Liver (tissue), 9 donors: ENCODE results near the gene TASOR2. TPM values are rescaled to one million over a fixed set of nuclear protein-coding genes. Genes with fewer than 3 reads are reported as not detected.

Source experiments
- DNase-seq: peaks from one replicate; pipeline ENCODE4 v3.0.0-alpha.2; 2017; ENCODE audit warnings: low spot score
- H3K27ac ChIP-seq, 2 donors: one replicate each; pipeline ENCODE4 v1.7.0; 2013; ENCODE audit warnings: inconsistent platforms in 2 of 2, low read length in 2 of 2, control low read depth in 1 of 2, low read depth in 1 of 2, mild to moderate bottlenecking in 1 of 2
- H3K27me3 ChIP-seq, 4 donors: one replicate each; pipeline versions ENCODE4 v1.6.1 to v1.7.0; 2013; ENCODE audit warnings: low read length in 3 of 4, inconsistent platforms in 1 of 4, mild to moderate bottlenecking in 1 of 4, moderate library complexity in 1 of 4; ENCODE audit not compliant: control insufficient read depth in 4 of 4, insufficient read depth in 4 of 4
- H3K36me3 ChIP-seq, 4 donors: one replicate each; pipeline versions ENCODE4 v1.6.1 to v1.7.0; 2013; ENCODE audit warnings: low read length in 3 of 4, mild to moderate bottlenecking in 3 of 4, low read depth in 1 of 4, moderate library complexity in 1 of 4; ENCODE audit not compliant: control insufficient read depth in 4 of 4, insufficient read depth in 3 of 4
- H3K4me1 ChIP-seq, 4 donors: one replicate each; pipeline versions ENCODE4 v1.6.1 to v1.7.0; 2013; ENCODE audit warnings: low read length in 3 of 4, mild to moderate bottlenecking in 3 of 4, moderate library complexity in 1 of 4; ENCODE audit not compliant: control insufficient read depth in 4 of 4, insufficient read depth in 4 of 4
- H3K4me3 ChIP-seq, 3 donors: one replicate each; pipeline versions ENCODE4 v1.6.1 to v1.7.0; 2013; ENCODE audit warnings: low read length in 3 of 3, control low read depth in 1 of 3, low read depth in 1 of 3, mild to moderate bottlenecking in 1 of 3
- H3K9ac ChIP-seq, 2 donors: one replicate each; pipeline ENCODE4 v1.7.0; 2013; ENCODE audit warnings: low read length in 2 of 2, mild to moderate bottlenecking in 2 of 2, moderate library complexity in 2 of 2, control low read depth in 1 of 2, low read depth in 1 of 2
- H3K9me3 ChIP-seq, 4 donors: one replicate each; pipeline versions ENCODE4 v1.6.1 to v1.7.0; 2013; ENCODE audit warnings: low read length in 3 of 4; ENCODE audit not compliant: control insufficient read depth in 4 of 4
- ATF3 ChIP-seq: IDR thresholded peaks from 2 replicates; pipeline ENCODE4 v1.6.1; 2016; ENCODE audit warnings: antibody characterized with exemption
- EGR1 ChIP-seq, 2 donors: IDR thresholded peaks; 2 replicates each; pipeline ENCODE4 v1.6.1; 2016 to 2018; ENCODE audit warnings: antibody characterized with exemption in 2 of 2, low read depth in 2 of 2
- FOXA1 ChIP-seq: IDR thresholded peaks from 2 replicates; pipeline ENCODE4 v1.6.1; 2016; ENCODE audit warnings: antibody characterized with exemption
- FOXA2 ChIP-seq: IDR thresholded peaks from 2 replicates; pipeline ENCODE4 v1.6.1; 2016; ENCODE audit warnings: antibody characterized with exemption
- GABPA ChIP-seq, 2 donors: IDR thresholded peaks in 1 of 2; conservative IDR thresholded peaks in 1 of 2; 2 replicates each; pipeline ENCODE4 v1.6.1; 2016; ENCODE audit warnings: antibody characterized with exemption in 2 of 2, mild to moderate bottlenecking in 1 of 2, moderate library complexity in 1 of 2
- HNF4G ChIP-seq: IDR thresholded peaks from 2 replicates; pipeline ENCODE4 v1.6.1; 2016; ENCODE audit warnings: antibody characterized with exemption
- JUND ChIP-seq, 2 donors: IDR thresholded peaks; 2 replicates each; pipeline ENCODE4 v1.6.1; 2016; ENCODE audit warnings: antibody characterized with exemption in 2 of 2
- MAX ChIP-seq: IDR thresholded peaks from 2 replicates; pipeline ENCODE4 v1.6.1; 2016; ENCODE audit warnings: antibody characterized with exemption
- NR2F2 ChIP-seq: IDR thresholded peaks from 2 replicates; pipeline ENCODE4 v1.6.1; 2016; ENCODE audit warnings: antibody characterized with exemption
- RAD21 ChIP-seq, 2 donors: IDR thresholded peaks; 2 replicates each; pipeline ENCODE4 v1.6.1; 2016; ENCODE audit warnings: antibody characterized with exemption in 2 of 2, mild to moderate bottlenecking in 2 of 2
- REST ChIP-seq: IDR thresholded peaks from 2 replicates; pipeline ENCODE4 v1.6.1; 2016; ENCODE audit warnings: antibody characterized with exemption, mild to moderate bottlenecking
- RXRA ChIP-seq, 2 donors: IDR thresholded peaks; 2 replicates each; pipeline ENCODE4 v1.6.1; 2017 to 2018; ENCODE audit warnings: antibody characterized with exemption in 2 of 2, mild to moderate bottlenecking in 1 of 2
- SP1 ChIP-seq: IDR thresholded peaks from 2 replicates; pipeline ENCODE4 v1.6.1; 2018; ENCODE audit warnings: antibody characterized with exemption, mild to moderate bottlenecking
- TAF1 ChIP-seq: conservative IDR thresholded peaks from 2 replicates; pipeline ENCODE4 v1.6.1; 2016; ENCODE audit warnings: antibody characterized with exemption, mild to moderate bottlenecking
- ZBTB33 ChIP-seq: IDR thresholded peaks from 2 replicates; pipeline ENCODE4 v1.6.1; 2016; ENCODE audit warnings: antibody characterized with exemption
- WGBS: extraction: QIAGEN DNeasy Blood & Tissue Kit; methylation state at CpG from one replicate; pipeline ENCODE4 v1.1.7; 2013; 5-methylcytosine and 5-hydroxymethylcytosine counted together
- polyA plus RNA-seq, 2 donors: library from polyadenylated mRNA; stranded (reverse) in 1 of 2; unstranded in 1 of 2; fragments of 200-250 nt in 1 of 2; fragments of >200 nt in 1 of 2; fragmentation: Nextera tagmentation in 1 of 2; extraction: Ambion mirVana in 1 of 2; gene quantifications; one replicate each; pipeline versions ENCODE4 v1.2.1 to v1.2.3, GENCODE V29; 2013 to 2015
- total RNA-seq, 2 donors: library from RNA; depleted of rRNA; stranded (reverse); fragments of >200 nt; gene quantifications; one replicate each; pipeline ENCODE4 v1.2.3, GENCODE V29; 2014
- donor health status: healthy.
- donor health status: healthy.
- donor health status: healthy.
- donor health status: healthy.
- donor health status: healthy.

TASOR2 gene
- total and polyA plus RNA-seq, 4 donors: 7.6 to 40.3 (median 14.2) TPM

GRCh38 chr10:5720182-5720581 lies 35.5 kb downstream of the TASOR2 start:
- no peaks in the 10 kb centered on the region for H3K4me1 ChIP-seq
- no peak overlapping the region for H3K27ac ChIP-seq
- H3K4me3 ChIP-seq: no peak overlapping the region
- H3K9me3 ChIP-seq: no peaks in the 10 kb centered on the region
- TF ChIP-seq MAX: no peak
- TF ChIP-seq RAD21 (IDR thresholded peaks at IDR 0.05): no peak
- no peak for TF ChIP-seq FOXA1
- no peak for TF ChIP-seq HNF4G
- no peak for TF ChIP-seq EGR1 (IDR thresholded peaks at IDR 0.05; ENCODE audit: low read depth in 2 of 2)
- TF ChIP-seq JUND (IDR thresholded peaks at IDR 0.05): no peak
- no peak for TF ChIP-seq ATF3
- no peak for TF ChIP-seq ZBTB33
- TF ChIP-seq SP1: no peak
- no peak for TF ChIP-seq RXRA (IDR thresholded peaks at IDR 0.05)
- no peak for TF ChIP-seq TAF1
- TF ChIP-seq FOXA2: no peak
- TF ChIP-seq GABPA (IDR thresholded peaks at IDR 0.05 in 1 of 2, conservative IDR thresholded peaks at IDR 0.05 in 1 of 2): no peak
- no peak overlapping the region for H3K9ac ChIP-seq
- H3K27me3 ChIP-seq: no peaks in the 10 kb centered on the region
- peaks cover 2 to 11% (median 6%) of the 10 kb centered on the region in 4 donors for H3K36me3 ChIP-seq
- WGBS: 96% methylated on average over 7 of the region's 7 CpGs
- no peak for DNase-seq

- WGBS: 86% methylated on average over 2 of the region's 2 CpGs
- Histone ChIP-seq H3K27ac (no peak overlapping the region), H3K27me3 (no peaks in the 10 kb centered on the region), H3K4me1 (no peaks in the 10 kb centered on the region), H3K36me3 (peaks cover 4 to 18% (median 12%) of the 10 kb centered on the region in 4 donors), H3K9me3 (no peaks in the 10 kb centered on the region), H3K4me3 (no peak overlapping the region), H3K9ac (no peak overlapping the region)
- TF ChIP-seq FOXA2: no peak
- no peak for TF ChIP-seq NR2F2
- TF ChIP-seq GABPA (IDR thresholded peaks at IDR 0.05 in 1 of 2, conservative IDR thresholded peaks at IDR 0.05 in 1 of 2): no peak
- TF ChIP-seq REST: no peak
- no peak for TF ChIP-seq RAD21 (IDR thresholded peaks at IDR 0.05)
- TF ChIP-seq ATF3: no peak
- TF ChIP-seq RXRA (IDR thresholded peaks at IDR 0.05): no peak
- TF ChIP-seq MAX: no peak
- TF ChIP-seq FOXA1: no peak
- DNase-seq: no peak
These were observed 39.1 kb downstream of the TASOR2 start for GRCh38 chr10:5723692-5724091.
